LNCaP clone FGC (cell line): ENCODE data around the gene UTF1.

ENCODE experiments used
- DNase-seq: peaks from one replicate; pipeline ENCODE4 v3.0.0-alpha.2; 2011; ENCODE audit warnings: low read depth
- H3K4me3 ChIP-seq: 2 replicates; pipeline ENCODE4 v1.5.1; 2011; ENCODE audit warnings: mild to moderate bottlenecking, low read depth, low read length, control low read depth
- CTCF ChIP-seq: IDR thresholded peaks from 2 replicates; pipeline ENCODE4 v1.5.1; 2012; ENCODE audit warnings: mild to moderate bottlenecking; ENCODE audit not compliant: control insufficient read depth, insufficient read depth; ENCODE audit errors: extremely low read depth

The UTF1 gene

GRCh38 chr10:133185421-133185820 lies 44.6 kb upstream of the UTF1 start:
- no peak for DNase-seq
- TF ChIP-seq CTCF, result no peak
- no peak overlapping the region for H3K4me3 ChIP-seq

- DNase-seq, result no peak
- no peak for TF ChIP-seq CTCF
- no peak overlapping the region for H3K4me3 ChIP-seq
These were observed 44.1 kb upstream of the UTF1 start for GRCh38 chr10:133185916-133186315.

GRCh38 chr10:133186416-133187090 lies 43.5 kb upstream of the UTF1 start:
- no peak for TF ChIP-seq CTCF
- no peak overlapping the region for H3K4me3 ChIP-seq
- DNase-seq, result no peak

- no peak for TF ChIP-seq CTCF
- no peak overlapping the region for H3K4me3 ChIP-seq
- DNase-seq, result no peak
These were observed 42.7 kb upstream of the UTF1 start for GRCh38 chr10:133187091-133187905.

GRCh38 chr10:133187906-133188681 lies 41.9 kb upstream of the UTF1 start:
- TF ChIP-seq CTCF, result no peak
- no peak overlapping the region for H3K4me3 ChIP-seq
- DNase-seq, result no peak

- TF ChIP-seq CTCF, result no peak
- no peak overlapping the region for H3K4me3 ChIP-seq
- DNase-seq, result no peak
These were observed 40.8 kb upstream of the UTF1 start for GRCh38 chr10:133189256-133189655.
